HL-60 (cell line): ENCODE measurements around the gene FARS2.
A peak's percentile ranks its signal among the peaks of the same experiment; 100 is the strongest.

Experiments used
- DNase-seq, 2 experiments: peaks; one replicate each; pipeline ENCODE4 v3.0.0-alpha.2; 2010 to 2020; ENCODE audit warnings: low read depth in 1 of 2, low spot score in 1 of 2
- H3K27ac ChIP-seq: fragments of 250-450 bp; sonication (Bioruptor Pico); replicated peaks from 2 replicates; pipeline ENCODE4 v1.5.1; 2020; ENCODE audit warnings: mild to moderate bottlenecking, moderate library complexity
- H3K27me3 ChIP-seq: fragments of 250-450 bp; sonication (Bioruptor Pico); 2 replicates; pipeline ENCODE4 v1.5.1; 2021; ENCODE audit warnings: mild to moderate bottlenecking, moderate library complexity; ENCODE audit not compliant: insufficient read depth, poor library complexity, severe bottlenecking
- H3K4me3 ChIP-seq: replicated peaks from 2 replicates; pipeline ENCODE4 v1.5.1; 2011; ENCODE audit warnings: mild to moderate bottlenecking, control low read depth, low read length; ENCODE audit not compliant: insufficient read depth
- CTCF ChIP-seq: IDR thresholded peaks from one replicate; pipeline ENCODE4 v1.5.1; 2011; ENCODE audit warnings: low read length, control low read depth, inconsistent platforms; ENCODE audit not compliant: insufficient read depth
- GABPA ChIP-seq: IDR thresholded peaks from 2 replicates; pipeline ENCODE4 v1.6.1; 2012; ENCODE audit warnings: low read depth
- POLR2AphosphoS5 ChIP-seq: IDR thresholded peaks from 2 replicates; pipeline ENCODE4 v1.6.1; 2012; ENCODE audit warnings: low read depth
- REST ChIP-seq: IDR thresholded peaks from 2 replicates; pipeline ENCODE4 v1.6.1; 2012; ENCODE audit warnings: low read depth; ENCODE audit not compliant: insufficient replicate concordance
- SPI1 ChIP-seq: IDR thresholded peaks from 2 replicates; pipeline ENCODE4 v1.6.1; 2012; ENCODE audit warnings: low read depth, mild to moderate bottlenecking, borderline replicate concordance

Gene FARS2

GRCh38 chr6:5634525-5634924 lies 373.2 kb downstream of the FARS2 start:
- DNase-seq: peak; percentile 10 to 71
- H3K27ac ChIP-seq: no peak overlapping the region
- H3K4me3 ChIP-seq: no peak overlapping the region
- no peaks in the 10 kb centered on the region for H3K27me3 ChIP-seq
- TF ChIP-seq POLR2AphosphoS5 (no peak), SPI1 (no peak), CTCF (no peak), REST (no peak), GABPA (no peak)

GRCh38 chr6:5636210-5637030 lies 375.1 kb downstream of the FARS2 start:
- DNase-seq: no peak
- Histone ChIP-seq H3K27me3 (no peaks in the 10 kb centered on the region), H3K4me3 (no peak overlapping the region), H3K27ac (no peak overlapping the region)
- TF ChIP-seq REST (no peak), SPI1 (no peak), CTCF (no peak), GABPA (no peak), POLR2AphosphoS5 (no peak)

- H3K27me3 ChIP-seq: no peaks in the 10 kb centered on the region
- H3K27ac ChIP-seq: no peak overlapping the region
- no peak for DNase-seq
- TF ChIP-seq SPI1 (no peak), REST (no peak), GABPA (no peak), POLR2AphosphoS5 (no peak), CTCF (no peak)
- no peak overlapping the region for H3K4me3 ChIP-seq
Measured at GRCh38 chr6:5637714-5638113, 376.4 kb downstream of the FARS2 start.
